ENCODE measurements around the gene HSPB6. TPM values are rescaled to one million over a fixed set of nuclear protein-coding genes. Genes with fewer than 3 reads are reported as not detected.

Gene HSPB6
- polyA plus RNA-seq, 2 of the 4 experiments (the other 2 are of a cell fraction) = 0.16 to 0.26 TPM

DNA sequence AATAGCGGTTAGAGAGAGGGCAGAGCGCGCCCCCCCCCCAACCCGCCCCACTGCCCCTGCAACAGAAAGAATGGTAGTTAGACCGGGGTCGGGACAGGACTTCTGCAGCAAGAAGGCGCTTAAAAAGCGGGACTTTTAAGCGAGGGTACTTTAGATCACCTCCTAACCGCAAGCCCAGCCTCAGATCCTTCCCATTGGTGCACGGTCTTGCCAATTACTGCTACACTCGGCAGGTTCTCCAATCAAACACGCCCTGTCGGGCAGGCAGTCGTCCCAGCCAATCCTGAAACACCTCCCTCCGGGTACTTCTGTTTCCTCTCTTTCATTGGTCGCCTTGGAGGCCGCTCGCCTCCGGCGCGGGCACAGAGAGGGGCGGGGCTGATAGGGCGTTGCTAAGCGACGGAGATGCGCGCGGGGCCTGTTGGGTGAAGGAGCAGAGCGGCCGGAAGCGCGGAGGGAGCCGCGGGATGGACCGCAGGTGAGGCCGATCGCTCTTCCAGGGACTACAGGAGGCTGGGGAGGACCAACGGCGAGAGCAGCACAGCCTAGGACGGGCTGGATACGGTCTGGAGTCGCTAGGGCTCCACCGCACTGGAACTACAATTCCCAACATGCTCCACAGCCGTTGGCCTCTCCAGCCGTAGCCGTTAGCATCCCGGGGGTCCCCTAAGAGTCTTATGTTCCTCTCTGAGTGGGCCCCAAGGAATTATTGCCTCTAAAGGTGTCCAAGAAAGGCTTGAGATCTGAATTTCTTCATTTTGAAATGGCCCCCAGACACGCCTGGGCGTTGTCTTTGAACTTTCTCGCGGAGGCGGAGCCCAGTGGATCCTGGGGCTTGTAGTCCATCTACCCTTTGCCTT lies 1.1 kb upstream of the HSPB6 start, which contains the start of gene PROSER3:
PROSER3 (plus strand) TSS at position 428 of the 860 bp plus-strand sequence; CDS start at position 468, 40 bp downstream.
- H3K4me2 ChIP-seq = peak within 1 kb of the TSS; percentile 89
- peaks cover 25% of the 10 kb centered on the region for H3K4me1 ChIP-seq
- H3K4me3 ChIP-seq = peak within 1 kb of the TSS; percentile 71
- H3K9me3 ChIP-seq = no peaks in the 10 kb centered on the region
- FAIRE-seq (peak; percentile 100), ATAC-seq (peak; percentile 91 to 98), DNase-seq (ENCODE audit: low read depth in 1 of 2, low spot score in 1 of 2) (peak; percentile 100)
- ChIA-PET CTCF (interaction anchor here (0.6 to 1.3 kb wide), 3 partner anchors 10 to 1717 kb away, joined by 3 to 6 read pairs (median 3); partner anchors contain the start of gene LIN37), POLR2A (interaction anchor here (0.6 to 2.3 kb wide), 11 partner anchors 10 to 173 kb away, joined by 3 to 35 read pairs (median 4); partner anchors contain the start of genes LIN37, PSENEN and U2AF1L4)
- TF ChIP-seq, protein P1, sequence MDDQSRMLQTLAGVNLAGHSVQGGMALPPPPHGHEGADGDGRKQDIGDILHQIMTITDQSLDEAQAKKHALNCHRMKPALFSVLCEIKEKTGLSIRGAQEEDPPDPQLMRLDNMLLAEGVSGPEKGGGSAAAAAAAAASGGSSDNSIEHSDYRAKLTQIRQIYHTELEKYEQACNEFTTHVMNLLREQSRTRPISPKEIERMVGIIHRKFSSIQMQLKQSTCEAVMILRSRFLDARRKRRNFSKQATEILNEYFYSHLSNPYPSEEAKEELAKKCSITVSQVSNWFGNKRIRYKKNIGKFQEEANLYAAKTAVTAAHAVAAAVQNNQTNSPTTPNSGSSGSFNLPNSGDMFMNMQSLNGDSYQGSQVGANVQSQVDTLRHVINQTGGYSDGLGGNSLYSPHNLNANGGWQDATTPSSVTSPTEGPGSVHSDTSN (IDR thresholded peaks at IDR 0.05) = peak; percentile 99
- TF ChIP-seq SREBF2 (IDR thresholded peaks at IDR 0.05) = peak; percentile 35; the same call in 1 of the 2 replicates
- no peak for TF ChIP-seq FOXS1 (CRISPR knock-in tag; IDR thresholded peaks at IDR 0.05)
- TF ChIP-seq, protein P2, sequence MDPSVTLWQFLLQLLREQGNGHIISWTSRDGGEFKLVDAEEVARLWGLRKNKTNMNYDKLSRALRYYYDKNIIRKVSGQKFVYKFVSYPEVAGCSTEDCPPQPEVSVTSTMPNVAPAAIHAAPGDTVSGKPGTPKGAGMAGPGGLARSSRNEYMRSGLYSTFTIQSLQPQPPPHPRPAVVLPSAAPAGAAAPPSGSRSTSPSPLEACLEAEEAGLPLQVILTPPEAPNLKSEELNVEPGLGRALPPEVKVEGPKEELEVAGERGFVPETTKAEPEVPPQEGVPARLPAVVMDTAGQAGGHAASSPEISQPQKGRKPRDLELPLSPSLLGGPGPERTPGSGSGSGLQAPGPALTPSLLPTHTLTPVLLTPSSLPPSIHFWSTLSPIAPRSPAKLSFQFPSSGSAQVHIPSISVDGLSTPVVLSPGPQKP (IDR thresholded peaks at IDR 0.05; ENCODE audit: low read depth, low read length) = peak; percentile 65; the same call in 1 of the 2 replicates
- TF ChIP-seq GATA3 (IDR thresholded peaks at IDR 0.05; ENCODE audit: borderline replicate concordance) = no peak
- TF ChIP-seq, protein P3, sequence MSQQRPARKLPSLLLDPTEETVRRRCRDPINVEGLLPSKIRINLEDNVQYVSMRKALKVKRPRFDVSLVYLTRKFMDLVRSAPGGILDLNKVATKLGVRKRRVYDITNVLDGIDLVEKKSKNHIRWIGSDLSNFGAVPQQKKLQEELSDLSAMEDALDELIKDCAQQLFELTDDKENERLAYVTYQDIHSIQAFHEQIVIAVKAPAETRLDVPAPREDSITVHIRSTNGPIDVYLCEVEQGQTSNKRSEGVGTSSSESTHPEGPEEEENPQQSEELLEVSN (IDR thresholded peaks at IDR 0.05; ENCODE audit: borderline replicate concordance, low read depth) = 0 out of 2 replicates have a peak, but pooled peaks have one; percentile 5
- TF ChIP-seq CHD2 (IDR thresholded peaks at IDR 0.05; ENCODE audit: low read length, partially characterized antibody) = peak; percentile 56
- TF ChIP-seq RFX5 (IDR thresholded peaks at IDR 0.05) = peak; percentile 80
- peak in 1 of 2 experiments; percentile 74; a peak in 3 of 5 replicates for TF ChIP-seq JUN (IDR thresholded peaks at IDR 0.05)
- TF ChIP-seq POLR2A (IDR thresholded peaks at IDR 0.05; ENCODE audit: low read length) = peak; percentile 89
- TF ChIP-seq, protein P4, sequence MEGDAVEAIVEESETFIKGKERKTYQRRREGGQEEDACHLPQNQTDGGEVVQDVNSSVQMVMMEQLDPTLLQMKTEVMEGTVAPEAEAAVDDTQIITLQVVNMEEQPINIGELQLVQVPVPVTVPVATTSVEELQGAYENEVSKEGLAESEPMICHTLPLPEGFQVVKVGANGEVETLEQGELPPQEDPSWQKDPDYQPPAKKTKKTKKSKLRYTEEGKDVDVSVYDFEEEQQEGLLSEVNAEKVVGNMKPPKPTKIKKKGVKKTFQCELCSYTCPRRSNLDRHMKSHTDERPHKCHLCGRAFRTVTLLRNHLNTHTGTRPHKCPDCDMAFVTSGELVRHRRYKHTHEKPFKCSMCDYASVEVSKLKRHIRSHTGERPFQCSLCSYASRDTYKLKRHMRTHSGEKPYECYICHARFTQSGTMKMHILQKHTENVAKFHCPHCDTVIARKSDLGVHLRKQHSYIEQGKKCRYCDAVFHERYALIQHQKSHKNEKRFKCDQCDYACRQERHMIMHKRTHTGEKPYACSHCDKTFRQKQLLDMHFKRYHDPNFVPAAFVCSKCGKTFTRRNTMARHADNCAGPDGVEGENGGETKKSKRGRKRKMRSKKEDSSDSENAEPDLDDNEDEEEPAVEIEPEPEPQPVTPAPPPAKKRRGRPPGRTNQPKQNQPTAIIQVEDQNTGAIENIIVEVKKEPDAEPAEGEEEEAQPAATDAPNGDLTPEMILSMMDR (IDR thresholded peaks at IDR 0.05) = no peak
- TF ChIP-seq RCOR1 (IDR thresholded peaks at IDR 0.05; ENCODE audit: low read depth, low read length) = 0 out of 2 replicates have a peak, but pooled peaks have one; percentile 12
- no peak for TF ChIP-seq TFCP2L1 (CRISPR knock-in tag; IDR thresholded peaks at IDR 0.05)
- no peak; a peak in 1 of 4 replicates for TF ChIP-seq CEBPB (IDR thresholded peaks at IDR 0.05)
- peak; percentile 93 for TF ChIP-seq PHF8 (IDR thresholded peaks at IDR 0.05; ENCODE audit: borderline replicate concordance, low read depth)
- TF ChIP-seq, protein P5, sequence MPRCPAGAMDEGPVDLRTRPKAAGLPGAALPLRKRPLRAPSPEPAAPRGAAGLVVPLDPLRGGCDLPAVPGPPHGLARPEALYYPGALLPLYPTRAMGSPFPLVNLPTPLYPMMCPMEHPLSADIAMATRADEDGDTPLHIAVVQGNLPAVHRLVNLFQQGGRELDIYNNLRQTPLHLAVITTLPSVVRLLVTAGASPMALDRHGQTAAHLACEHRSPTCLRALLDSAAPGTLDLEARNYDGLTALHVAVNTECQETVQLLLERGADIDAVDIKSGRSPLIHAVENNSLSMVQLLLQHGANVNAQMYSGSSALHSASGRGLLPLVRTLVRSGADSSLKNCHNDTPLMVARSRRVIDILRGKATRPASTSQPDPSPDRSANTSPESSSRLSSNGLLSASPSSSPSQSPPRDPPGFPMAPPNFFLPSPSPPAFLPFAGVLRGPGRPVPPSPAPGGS (IDR thresholded peaks at IDR 0.05) = peak; percentile 73; the same call in 1 of the 3 replicates
- 1% methylated on average over 53 of the region's 53 CpGs for WGBS (ENCODE audit: missing lambda C conversion rate)
- H3K27ac ChIP-seq = peak within 1 kb of the TSS; percentile 87 to 93

DNA sequence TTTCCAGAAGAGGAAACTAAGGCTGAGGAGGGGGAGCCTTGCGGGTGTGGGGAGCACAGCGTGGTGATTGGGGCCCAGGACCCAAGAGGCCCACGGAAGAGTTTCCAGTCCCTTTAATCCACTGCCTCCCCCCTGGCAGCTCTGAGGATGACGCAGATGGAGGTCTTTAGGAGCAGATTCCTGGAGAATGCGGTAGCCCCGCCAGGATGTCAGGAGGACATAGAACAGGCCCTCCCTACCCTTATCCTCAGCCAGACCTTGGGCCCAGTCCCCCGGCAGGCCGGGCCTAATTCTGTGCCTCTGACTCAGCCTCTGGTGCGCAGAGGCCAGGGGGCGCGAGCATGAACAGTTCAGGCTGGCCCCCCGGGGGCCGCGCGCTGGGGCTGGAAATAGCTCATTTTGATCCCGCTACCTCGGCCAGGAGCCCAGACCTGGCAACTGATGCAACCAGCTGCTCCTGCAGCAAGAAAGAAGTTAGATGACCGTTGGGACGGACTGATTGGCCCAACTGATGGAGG lies 461 bp upstream of the HSPB6 start:
- whole genome bisulfite sequencing (ENCODE audit: missing lambda C conversion rate) = 35% methylated on average over 19 of the region's 19 CpGs
- H3K4me1 ChIP-seq = peaks cover 25% of the 10 kb centered on the region
- H3K27ac ChIP-seq = peak overlapping the region; percentile 87 to 93
- DNase-seq (ENCODE audit: low read depth in 1 of 2, low spot score in 1 of 2) (peak in 1 of 2 experiments; percentile 63), ATAC-seq (peak; percentile 40 to 43), FAIRE-seq (no peak)
- no peaks in the 10 kb centered on the region for H3K9me3 ChIP-seq
- peak overlapping the region; percentile 71 for H3K4me3 ChIP-seq
- TF ChIP-seq, protein P6, sequence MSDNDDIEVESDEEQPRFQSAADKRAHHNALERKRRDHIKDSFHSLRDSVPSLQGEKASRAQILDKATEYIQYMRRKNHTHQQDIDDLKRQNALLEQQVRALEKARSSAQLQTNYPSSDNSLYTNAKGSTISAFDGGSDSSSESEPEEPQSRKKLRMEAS (IDR thresholded peaks at IDR 0.05) = no peak
- TF ChIP-seq NFE2L2 (conservative IDR thresholded peaks at IDR 0.05; ENCODE audit: low read length) = no peak
- no peak for TF ChIP-seq FOSL2 (IDR thresholded peaks at IDR 0.05)
- peak; percentile 59 for TF ChIP-seq FOSL2 (CRISPR knock-in tag; IDR thresholded peaks at IDR 0.05)
- TF ChIP-seq TP53 (CRISPR knock-in tag; IDR thresholded peaks at IDR 0.05) = no peak
- TF ChIP-seq JUN (IDR thresholded peaks at IDR 0.05) = peak in 1 of 2 experiments; percentile 12; a peak in 1 of 5 replicates
- TF ChIP-seq SMC3 (IDR thresholded peaks at IDR 0.05) = 0 out of 3 replicates have a peak, but pooled peaks have one; percentile 12
- TF ChIP-seq GATA3 (IDR thresholded peaks at IDR 0.05; ENCODE audit: borderline replicate concordance) = 0 out of 2 replicates have a peak, but pooled peaks have one; percentile 29
- no peak for TF ChIP-seq HOXA7 (CRISPR knock-in tag; IDR thresholded peaks at IDR 0.05)
- TF ChIP-seq, protein P1 (IDR thresholded peaks at IDR 0.05) = peak; percentile 44; the same call in 1 of the 2 replicates
- no peak for TF ChIP-seq HDAC2 (IDR thresholded peaks at IDR 0.05)
- ChIA-PET POLR2A (interaction anchor here (0.6 to 2.3 kb wide), 9 partner anchors 9 to 174 kb away, joined by 3 to 35 read pairs (median 4); partner anchors contain the start of genes LIN37, PSENEN and U2AF1L4), CTCF (interaction anchor here (0.6 to 1.3 kb wide), 3 partner anchors 9 to 1716 kb away, joined by 3 to 6 read pairs (median 3); partner anchors contain the start of gene LIN37)
- H3K4me2 ChIP-seq = peak overlapping the region; percentile 89

Measured in A549 (cell line).